Measurements from ENCODE around the gene POMGNT2.

POMGNT2 gene

DNA sequence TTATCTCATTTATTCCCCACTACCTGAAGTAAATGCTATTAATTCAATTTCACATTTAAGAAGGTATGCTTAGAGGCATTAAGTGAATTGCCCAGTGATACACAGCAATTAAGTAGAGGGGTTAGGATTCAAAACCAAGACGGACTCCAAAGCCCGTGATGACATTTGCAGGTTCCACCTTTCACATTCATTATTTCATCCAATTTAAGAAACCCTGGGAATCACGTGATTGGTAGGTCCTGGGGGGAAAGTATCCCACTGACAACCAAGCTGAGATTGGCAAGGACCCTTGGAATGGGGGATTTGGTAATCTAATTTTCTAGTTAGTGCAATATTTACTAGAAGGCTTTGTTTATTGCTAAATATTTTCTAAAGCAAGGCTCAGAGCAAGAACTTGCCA is 1.8 kb downstream of the POMGNT2 start:
- in situ Hi-C loops (cut with HindIII; ENCODE audit: low sequenced_read_pairs) = no loop called here

DNA sequence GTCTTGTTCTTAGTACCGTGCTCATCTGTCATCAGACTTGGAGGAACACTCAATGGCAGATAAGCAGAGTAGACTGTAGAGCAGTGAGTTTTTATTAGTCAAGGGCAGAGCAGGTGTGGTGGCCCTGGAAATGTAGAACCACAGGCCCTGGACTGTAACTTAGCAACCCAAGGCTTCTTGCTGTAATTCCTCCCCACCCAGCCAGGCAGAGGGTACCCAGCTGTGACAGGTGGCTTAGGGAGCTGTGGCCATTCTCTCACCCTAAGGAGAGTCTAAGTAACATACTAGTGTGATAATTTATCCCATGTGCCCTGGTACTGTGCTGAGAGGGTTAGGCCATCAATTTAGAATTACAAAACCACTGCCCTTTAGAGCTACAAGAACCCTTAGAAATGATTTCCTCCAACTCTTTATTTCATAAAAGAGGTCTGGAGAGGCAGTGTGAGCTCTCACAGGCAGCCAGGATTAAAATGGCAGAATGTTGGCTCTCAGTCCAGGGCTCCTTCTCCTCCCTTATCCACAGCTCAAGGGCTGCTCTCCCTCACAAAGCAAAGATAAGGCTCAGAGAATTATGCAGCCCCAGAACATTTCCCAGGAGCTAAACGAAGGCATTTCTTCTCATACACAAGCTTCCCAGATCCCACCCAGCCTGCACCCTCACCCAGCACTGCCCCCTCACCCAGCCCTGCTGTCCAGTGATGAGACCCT is 3.0 kb downstream of the POMGNT2 start:
- in situ Hi-C loops (cut with HindIII; ENCODE audit: low sequenced_read_pairs) = no loop called here

DNA sequence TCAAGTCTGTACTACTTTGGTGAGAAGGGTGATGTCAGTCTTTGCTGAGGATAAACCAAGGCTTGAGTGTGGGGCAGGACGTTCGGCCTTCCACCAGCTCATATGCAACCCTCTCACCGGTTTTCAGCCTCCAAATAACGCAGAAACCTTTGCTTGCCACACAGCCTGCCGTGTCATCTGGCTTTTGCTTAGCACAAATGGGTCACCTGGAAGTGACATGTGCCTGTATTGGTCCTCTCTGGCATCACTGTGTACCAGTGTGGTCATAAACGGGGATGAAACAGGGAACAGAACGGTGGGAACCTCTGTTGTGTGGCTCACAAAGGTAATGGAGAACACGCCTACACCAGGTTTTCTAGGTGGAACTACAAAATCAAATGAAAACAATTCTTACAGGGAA is 7.1 kb downstream of the POMGNT2 start:
- in situ Hi-C loops (cut with HindIII; ENCODE audit: low sequenced_read_pairs) = no loop called here

DNA sequence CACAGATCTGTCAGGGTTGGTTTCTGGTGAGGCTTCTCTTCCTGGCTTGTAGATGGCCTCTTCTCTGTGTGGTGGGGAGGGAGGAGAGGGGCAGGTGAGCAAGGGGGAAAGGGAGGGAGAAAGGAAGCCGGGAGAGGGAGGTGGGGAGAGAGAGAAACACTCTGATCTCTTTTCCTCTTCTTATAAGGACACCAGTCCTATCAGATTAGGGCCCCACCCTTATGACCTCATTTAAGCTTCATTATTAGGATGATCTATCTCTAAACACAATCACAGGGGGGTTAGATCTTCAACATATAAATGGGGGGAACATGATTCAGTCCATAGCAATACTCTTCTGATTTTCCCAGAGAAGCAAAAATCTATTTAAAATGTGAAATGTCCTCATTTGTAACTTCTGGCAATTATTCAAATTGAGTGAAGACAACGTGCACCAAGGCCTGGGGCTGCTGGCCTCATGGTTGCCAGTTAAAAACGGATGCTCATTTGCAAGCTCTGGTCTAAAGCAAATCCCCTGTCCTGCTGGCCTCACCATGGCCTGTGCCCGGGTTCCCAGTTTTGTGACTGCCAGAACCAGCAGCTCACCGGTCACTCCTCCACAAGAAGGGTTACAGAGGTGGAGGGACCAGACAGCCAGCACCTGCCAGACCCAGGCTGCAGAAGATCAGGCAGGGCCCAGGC is 8.3 kb downstream of the POMGNT2 start:
- in situ Hi-C loops (cut with HindIII; ENCODE audit: low sequenced_read_pairs) = no loop called here

DNA sequence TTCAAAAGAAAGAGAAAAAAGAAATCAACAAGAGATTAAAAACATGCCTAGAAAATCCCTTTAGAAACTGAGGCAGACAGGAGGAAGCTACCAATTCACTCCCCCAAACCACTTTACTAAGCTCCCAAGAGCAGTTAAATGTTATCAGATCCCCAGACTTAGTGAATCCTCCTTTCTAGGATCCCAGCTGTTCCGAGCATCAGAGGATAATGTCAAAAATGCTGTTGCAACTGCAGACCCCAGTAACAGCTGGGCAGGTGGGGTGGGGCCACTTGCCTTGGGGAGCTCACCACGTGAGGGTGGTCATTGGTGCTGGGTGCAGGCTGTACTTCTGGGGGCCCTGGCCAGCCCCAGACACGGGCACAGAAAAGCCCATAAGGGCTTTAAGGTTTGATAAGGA is 9.1 kb downstream of the POMGNT2 start:
- in situ Hi-C loops (cut with HindIII; ENCODE audit: low sequenced_read_pairs) = no loop called here

DNA sequence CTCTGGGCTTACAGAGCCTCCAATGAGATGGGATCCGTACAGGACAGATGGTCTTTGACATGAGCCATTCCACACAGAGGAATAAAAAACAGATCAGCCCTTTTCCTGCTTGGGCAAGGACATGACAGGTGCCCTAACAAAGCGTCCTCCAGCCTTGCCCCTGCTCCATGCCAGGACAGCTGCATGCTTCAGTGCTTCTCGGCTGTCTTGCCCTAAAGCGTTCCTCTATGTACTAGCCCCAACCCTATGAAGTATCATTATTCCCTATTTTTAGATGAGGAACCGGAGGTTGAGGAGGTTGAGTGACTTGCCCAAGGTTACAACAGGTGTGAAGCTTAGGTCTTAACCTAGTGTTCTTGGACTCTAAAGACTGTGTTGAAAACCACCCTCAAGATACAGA is 10.5 kb downstream of the POMGNT2 start:
- in situ Hi-C loops (cut with HindIII; ENCODE audit: low sequenced_read_pairs) = no loop called here

DNA sequence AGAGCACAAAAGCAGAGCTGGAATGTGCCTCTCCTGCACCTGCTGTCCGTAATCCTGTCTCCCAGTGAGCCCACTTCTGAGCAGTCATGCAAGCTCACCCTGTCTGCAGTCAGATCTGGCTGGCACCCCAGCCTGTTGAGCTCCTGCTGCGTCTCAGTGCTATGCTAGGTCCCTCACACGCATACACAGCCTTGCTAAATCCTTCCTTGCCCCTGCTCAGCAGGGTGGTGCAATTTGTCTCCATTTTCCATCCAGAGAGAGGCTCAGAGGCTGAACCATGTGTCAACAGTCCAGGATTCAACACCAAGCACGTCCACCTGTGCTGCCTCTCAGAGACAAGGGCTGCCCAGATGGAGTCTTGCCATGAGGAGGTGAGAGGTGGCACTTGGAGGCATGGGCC is 11.0 kb downstream of the POMGNT2 start:
- in situ Hi-C loops (cut with HindIII; ENCODE audit: low sequenced_read_pairs) = no loop called here

DNA sequence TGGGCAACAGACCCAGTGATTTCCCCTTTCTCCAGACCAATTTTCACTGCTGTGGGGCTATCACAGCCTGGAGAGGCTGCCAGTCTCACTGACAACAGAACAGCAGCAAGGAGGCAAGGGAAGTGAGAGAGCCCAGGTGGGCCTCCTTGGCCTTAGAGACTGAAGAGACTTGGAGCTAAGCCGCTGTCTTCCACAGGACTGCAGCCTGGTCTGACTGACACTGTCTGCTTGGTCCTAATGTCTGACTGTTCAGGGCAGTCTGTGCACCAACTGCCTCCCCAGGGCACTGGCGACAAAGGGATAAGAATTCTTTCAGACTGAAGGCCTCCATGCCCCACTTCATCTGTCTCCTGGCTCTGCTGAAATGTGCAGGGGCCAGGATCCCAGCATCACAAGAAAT is 11.5 kb downstream of the POMGNT2 start:
- in situ Hi-C loops (cut with HindIII; ENCODE audit: low sequenced_read_pairs) = no loop called here

DNA sequence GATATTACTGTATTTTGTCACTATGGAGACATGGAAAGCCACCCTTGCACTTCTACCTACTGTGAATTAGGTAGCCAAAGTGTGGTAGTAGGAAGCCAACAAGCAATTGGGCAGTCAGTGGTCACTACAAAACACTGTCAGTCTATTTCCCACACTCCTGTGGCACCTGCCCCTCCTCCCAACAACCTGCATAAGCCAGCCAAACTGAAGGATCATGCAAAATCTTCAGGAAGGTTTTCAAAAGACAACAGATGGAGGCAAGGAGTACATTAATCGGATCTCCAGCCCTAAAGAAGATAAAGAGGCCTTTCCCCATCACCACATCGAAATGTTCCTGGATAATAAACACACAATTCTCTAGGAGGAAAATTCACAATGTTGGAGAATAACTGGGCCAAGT is 11.9 kb downstream of the POMGNT2 start:
- in situ Hi-C loops (cut with HindIII; ENCODE audit: low sequenced_read_pairs) = no loop called here

DNA sequence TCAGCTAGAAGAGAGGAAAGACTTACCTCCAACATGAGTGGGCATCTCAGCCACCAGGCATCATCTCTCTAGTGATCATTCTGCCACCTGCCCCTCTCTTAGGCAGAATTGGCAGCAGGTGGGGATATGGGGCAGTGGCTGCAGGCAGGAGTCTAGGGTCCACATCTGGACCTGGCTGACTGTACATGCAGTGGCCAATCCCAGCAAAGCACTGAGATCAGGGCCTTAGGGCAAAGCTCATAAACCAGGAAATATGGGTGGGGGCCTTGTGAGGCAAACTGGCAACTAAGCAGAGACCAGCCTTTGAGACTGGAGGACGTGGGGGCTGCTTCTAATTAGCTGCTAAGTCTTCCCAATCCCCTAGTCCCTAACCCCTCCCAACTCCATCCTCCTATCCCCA is 12.9 kb downstream of the POMGNT2 start:
- in situ Hi-C loops (cut with HindIII; ENCODE audit: low sequenced_read_pairs) = no loop called here

DNA sequence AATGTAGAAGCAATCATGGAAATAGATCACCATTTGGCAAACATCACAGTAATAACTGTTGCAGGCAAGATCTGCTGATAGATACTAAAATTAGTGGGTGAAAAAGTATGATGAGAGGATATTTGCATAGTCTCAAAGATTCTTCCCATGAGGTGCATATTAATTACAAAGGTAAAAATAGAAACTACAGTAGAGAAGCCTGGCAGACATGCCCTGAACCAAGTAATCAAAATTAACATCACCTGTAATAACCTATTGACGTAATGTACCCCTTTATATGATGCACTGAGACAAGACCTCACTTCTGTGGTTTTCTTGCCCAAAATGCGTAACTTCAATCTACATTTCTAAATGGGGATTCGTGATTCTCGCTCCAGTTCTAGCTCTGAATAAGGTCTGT is 14.4 kb downstream of the POMGNT2 start:
- in situ Hi-C loops (cut with HindIII; ENCODE audit: low sequenced_read_pairs) = no loop called here

DNA sequence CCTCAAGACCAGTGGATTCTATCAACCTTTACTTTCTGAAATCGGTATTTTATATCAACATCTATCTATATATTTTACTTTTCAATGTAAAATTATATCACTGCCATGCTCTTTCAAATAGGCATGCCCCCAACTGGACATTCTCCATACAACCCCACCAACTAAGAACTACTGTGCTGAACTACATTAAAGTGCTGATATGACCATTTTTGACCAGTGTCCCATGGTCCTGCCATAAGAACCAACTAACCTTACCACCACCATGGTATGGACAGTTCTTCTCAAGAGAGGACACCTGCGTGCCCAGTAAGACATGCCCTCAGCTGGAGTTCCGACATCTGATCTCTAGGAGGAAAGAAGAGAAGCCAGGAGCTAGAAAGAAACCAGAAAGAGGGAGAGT is 15.6 kb downstream of the POMGNT2 start:
- in situ Hi-C loops (cut with HindIII; ENCODE audit: low sequenced_read_pairs) = no loop called here

DNA sequence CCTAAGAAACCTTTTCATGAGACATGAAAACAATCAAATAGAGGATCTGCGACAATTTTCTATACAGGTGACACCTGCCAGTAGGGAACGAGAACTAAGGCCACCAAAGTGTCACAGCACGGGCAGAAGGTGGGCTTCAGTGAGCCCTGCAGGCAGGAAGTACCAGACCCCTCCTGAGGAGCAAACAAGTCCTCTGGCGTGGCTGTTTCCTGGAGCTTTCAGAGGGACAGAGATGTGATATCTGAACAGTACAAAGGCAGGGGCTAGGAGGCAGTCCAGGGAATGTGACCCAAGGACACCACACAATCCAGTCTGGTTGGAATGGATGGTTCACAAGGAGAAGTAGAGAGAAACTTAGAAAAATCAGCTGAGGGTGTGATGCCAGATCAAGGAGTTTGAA is 16.8 kb downstream of the POMGNT2 start:
- in situ Hi-C loops (cut with HindIII; ENCODE audit: low sequenced_read_pairs) = no loop called here

DNA sequence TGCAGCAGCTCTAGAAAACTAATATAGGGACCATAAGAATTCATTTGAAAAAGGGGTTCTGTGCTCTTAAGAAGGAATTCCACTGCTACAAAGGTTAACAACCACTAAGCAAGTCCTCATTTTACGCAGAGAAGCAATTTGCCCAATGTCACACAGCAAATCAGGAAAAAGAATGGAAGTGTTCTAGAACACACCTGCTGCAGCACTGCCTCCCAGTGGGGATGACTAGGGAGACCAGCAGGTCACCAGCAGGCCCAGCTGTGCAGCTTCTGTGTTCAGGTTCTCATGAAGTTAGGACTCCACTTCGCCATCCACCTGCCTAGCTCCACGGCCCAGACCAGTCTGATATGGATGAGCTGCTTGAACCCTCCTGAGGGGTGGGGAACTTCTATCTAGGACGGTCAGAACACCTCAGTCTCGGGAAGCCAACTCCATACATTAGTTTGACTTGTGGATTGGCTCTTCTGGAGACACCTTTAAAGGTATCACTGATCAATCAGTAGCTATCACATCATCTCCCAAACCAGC is 18.6 kb downstream of the POMGNT2 start:
- in situ Hi-C loops (cut with HindIII; ENCODE audit: low sequenced_read_pairs) = no loop called here

DNA sequence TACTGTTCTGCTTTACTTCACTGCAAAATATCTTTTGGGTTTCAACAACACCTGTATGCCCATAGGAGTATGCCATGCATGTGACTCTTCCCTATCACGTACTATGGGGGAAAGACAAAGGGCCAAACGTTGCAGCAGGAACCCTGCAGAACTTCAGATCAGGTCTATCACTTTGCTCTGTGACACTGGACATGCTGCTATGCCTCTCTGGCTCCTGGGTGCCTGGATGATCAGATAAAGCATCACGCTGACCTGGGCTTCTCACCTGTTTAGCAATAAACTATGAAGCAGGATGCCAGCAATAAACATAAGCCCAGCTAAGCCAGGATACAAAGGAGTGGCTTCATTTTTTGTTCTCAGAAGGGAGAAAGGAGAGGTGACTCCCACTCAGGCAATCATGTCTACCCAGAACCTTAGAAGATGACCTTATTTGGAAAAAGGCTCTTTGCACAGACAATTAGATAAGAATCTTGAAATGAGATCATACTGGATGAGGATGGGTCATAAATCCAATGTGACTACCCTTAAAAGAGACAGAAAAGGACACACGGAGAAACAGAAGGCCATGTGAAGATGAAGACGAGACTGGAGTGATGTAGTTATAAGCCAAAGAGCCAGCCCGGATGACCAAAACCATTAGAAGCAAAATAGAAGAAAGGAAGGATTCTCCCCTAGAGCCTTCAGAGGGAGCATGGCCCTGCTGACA is 19.3 kb downstream of the POMGNT2 start:
- in situ Hi-C loops (cut with HindIII; ENCODE audit: low sequenced_read_pairs) = no loop called here

DNA sequence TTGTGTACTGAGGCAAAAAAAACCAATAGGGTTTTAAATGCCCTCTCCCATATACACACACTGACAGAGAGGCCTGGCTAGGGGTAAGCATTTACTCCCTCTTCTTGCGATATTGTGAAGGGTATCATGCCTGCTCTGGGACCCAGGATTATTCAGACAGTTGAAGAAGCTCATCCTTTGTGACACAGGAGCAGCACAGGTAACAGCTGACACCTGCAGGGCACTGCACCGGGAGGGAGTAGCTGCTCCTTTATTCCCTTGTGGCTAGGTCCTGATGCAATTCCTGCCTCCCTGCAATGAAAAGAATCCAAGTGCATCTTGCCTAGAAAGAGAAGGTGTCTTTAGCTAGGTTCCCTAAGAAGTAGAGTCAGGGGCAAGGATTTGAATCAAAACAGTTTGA is 23.4 kb downstream of the POMGNT2 start:
- in situ Hi-C loops (cut with HindIII; ENCODE audit: low sequenced_read_pairs) = no loop called here

DNA sequence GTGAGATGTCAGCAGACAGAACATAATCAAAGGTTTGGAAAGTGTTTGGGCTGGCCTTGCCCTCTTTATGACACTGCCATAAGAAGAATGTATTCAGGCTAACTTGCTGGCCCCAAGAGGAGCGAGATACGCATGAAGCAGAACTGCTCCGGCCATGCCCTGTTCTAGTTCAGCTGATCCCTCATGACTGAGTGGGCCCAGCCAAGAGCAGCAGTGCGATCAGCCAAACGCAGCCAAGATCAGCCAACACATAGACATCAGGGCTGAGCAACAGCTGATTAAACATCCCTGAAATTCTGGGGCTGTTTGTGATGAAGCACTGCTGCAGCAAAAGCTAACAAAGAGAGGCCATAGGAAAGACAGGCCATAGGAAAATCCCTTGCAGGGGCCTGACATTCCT is 24.1 kb downstream of the POMGNT2 start:
- in situ Hi-C loops (cut with HindIII; ENCODE audit: low sequenced_read_pairs) = no loop called here

DNA sequence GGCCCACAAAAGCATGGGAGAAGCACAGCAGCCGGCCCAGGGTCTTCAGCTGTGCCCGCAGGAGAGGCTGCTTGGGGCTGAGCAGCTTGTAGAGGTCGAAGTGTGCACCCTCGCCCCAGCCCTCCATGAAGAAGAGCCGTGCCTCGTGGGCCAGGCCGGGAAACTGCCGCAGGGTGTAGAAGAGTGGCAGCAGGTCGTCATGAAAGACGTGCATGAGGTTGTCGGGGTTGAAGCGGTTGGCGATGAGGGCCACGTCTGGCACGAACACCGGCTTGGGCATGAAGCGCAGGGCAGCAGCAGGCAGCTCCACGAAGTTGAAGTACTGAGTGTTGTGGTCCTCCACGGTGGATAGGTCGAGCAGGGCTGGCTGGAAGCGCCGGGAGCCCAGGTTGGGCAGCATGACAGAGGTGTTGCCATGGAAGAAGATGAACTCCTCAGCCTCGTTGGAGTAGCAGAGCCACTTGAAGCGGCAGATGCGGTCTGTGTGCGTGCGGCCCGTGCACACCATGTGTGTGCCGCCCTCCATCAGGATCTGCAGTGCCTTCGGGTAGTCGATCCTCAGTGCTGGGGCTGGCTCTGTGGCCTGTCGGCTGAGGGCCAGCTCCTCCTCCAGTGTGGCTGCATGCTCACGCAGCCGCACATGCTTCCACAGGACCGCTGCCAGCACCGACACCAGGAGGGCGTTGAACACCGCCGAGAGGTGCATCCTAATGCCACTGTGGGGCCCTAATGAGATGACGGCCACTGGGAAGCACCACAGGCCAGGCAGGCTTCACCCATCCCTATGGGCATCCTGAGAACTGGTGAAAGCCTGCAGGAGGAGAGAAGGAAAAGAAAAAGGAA is 24.9 kb downstream of the POMGNT2 start:
- in situ Hi-C loops (cut with HindIII; ENCODE audit: low sequenced_read_pairs) = no loop called here

DNA sequence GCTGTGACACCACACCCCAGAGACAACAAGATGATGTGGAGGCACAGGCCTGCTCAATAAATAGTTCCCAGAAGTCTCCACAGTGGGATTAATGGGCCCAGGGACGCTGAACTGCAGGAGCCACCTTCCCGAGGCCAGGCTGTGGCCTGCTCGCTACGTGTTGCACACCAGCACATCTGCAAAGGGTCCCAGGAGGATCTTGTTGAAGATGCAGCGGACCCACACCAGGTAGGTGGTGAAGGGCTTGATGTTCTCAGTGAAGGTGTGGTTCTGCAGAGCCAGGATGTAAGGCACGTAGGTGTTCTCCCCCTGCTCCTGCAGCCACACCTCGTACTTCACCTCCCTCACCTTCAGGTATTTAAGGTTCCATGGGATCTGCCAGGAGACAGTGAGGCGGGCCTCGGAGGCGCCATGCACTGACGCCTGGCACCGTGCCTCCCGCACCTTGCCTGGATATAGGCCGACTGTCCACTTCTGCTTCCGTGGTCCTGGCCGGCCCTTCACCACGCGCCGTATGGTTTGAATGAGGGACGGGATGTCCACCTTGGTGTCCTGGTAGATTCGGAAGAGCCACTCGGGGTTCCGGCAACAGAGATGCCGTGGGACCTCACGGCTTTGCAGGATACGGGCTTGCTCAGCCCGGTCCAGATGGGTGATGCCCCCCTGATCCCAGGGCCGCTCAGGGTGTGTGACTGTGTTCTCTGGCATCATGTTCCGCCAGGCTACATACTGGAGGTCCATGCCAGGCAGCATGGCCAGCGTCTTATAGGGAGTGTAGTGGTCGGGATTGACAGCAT is 26.1 kb downstream of the POMGNT2 start:
- in situ Hi-C loops (cut with HindIII; ENCODE audit: low sequenced_read_pairs) = no loop called here

DNA sequence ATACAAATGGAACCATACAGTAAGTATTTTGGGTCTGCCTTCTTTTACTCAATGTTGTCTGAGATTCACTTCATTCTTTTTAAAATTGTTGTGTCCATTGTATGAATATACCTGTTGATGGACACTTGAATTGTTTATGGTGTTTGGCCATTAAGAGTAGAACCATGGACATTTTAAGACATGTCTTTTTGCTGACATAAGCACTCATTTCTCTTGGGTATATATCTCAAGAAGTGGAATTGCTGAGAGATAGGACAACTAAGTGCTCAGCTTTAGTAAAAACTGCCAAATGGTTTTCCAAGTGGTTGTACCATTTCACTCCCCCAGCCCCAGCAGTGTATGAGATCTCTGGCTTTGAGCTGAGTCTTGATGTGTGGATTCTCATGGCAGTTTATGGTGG is 28.2 kb downstream of the POMGNT2 start:
- in situ Hi-C loops (cut with HindIII; ENCODE audit: low sequenced_read_pairs) = no loop called here

Measured in endothelial cell of hepatic sinusoid (primary cell).